OCI-LY1 (cell line): ENCODE measurements around the gene DIP2B.

Source experiments
- H2AFZ ChIP-seq: fragments of 200-600 bp; sonication (generic), shearing (Covaris generic); 2 replicates; pipeline ENCODE4 v1.6.0; 2014; ENCODE audit warnings: antibody characterized with exemption, mild to moderate bottlenecking, low read length
- H3F3A ChIP-seq: fragments of 200-600 bp; sonication (generic), shearing (Covaris generic); 2 replicates; pipeline ENCODE4 v1.6.0; 2014; ENCODE audit warnings: mild to moderate bottlenecking, antibody characterized with exemption, low read length, moderate library complexity; ENCODE audit not compliant: insufficient read depth
- H3K27ac ChIP-seq: fragments of 200-600 bp; sonication (generic); 2 replicates; pipeline ENCODE4 v1.5.1; 2014; ENCODE audit warnings: low read length, mixed run types, mild to moderate bottlenecking, low read depth; ENCODE audit not compliant: poor library complexity, severe bottlenecking
- H3K27me3 ChIP-seq: fragments of 200-600 bp; sonication (generic); 2 replicates; pipeline ENCODE4 v1.6.0; 2014; ENCODE audit warnings: antibody characterized with exemption, mild to moderate bottlenecking, low read length, moderate library complexity; ENCODE audit not compliant: insufficient read depth
- H3K36me3 ChIP-seq: fragments of 200-600 bp; sonication (generic); 2 replicates; pipeline ENCODE4 v1.6.1; 2014; ENCODE audit warnings: mild to moderate bottlenecking, antibody characterized with exemption, low read length, moderate library complexity, mixed read lengths; ENCODE audit not compliant: insufficient read depth
- H3K4me1 ChIP-seq: fragments of 200-600 bp; sonication (generic); 2 replicates; pipeline ENCODE4 v1.5.1; 2014; ENCODE audit warnings: mild to moderate bottlenecking, low read length, moderate library complexity; ENCODE audit not compliant: insufficient read depth, severe bottlenecking
- H3K4me2 ChIP-seq: fragments of 200-600 bp; sonication (generic), shearing (Covaris generic); 2 replicates; pipeline ENCODE4 v1.6.1; 2014; ENCODE audit warnings: low read length
- H3K4me3 ChIP-seq: fragments of 200-600 bp; sonication (generic); 2 replicates; pipeline ENCODE4 v1.5.1; 2014; ENCODE audit warnings: low read length, low read depth, mild to moderate bottlenecking, mixed read lengths; ENCODE audit not compliant: poor library complexity, severe bottlenecking
- H3K79me2 ChIP-seq: fragments of 200-600 bp; shearing (Covaris generic); 2 replicates; pipeline ENCODE4 v1.6.1; 2016; ENCODE audit warnings: mixed run types, low read length, mixed read lengths; ENCODE audit not compliant: insufficient read depth
- H3K9ac ChIP-seq: fragments of 200-600 bp; sonication (generic), shearing (Covaris generic); 2 replicates; pipeline ENCODE4 v1.6.1; 2014; ENCODE audit warnings: mild to moderate bottlenecking, low read length, mixed read lengths
- H3K9me2 ChIP-seq: fragments of 200-600 bp; sonication (generic), shearing (Covaris generic); 2 replicates; pipeline ENCODE4 v1.6.1; 2014; ENCODE audit warnings: low read depth, mild to moderate bottlenecking, low read length, mixed read lengths
- H3K9me3 ChIP-seq: fragments of 200-600 bp; shearing (Covaris generic); 2 replicates; pipeline ENCODE4 v1.6.1; 2014; ENCODE audit warnings: low read length, mixed read lengths
- H4K20me1 ChIP-seq: fragments of 200-600 bp; sonication (generic), shearing (Covaris generic); 2 replicates; pipeline ENCODE4 v1.6.0; 2016; ENCODE audit warnings: mild to moderate bottlenecking, low read length; ENCODE audit not compliant: insufficient read depth
- CTCF ChIP-seq: fragments of 200-600 bp; sonication (generic), shearing (Covaris generic); IDR thresholded peaks from 2 replicates; pipeline ENCODE4 v1.5.1; 2017; ENCODE audit warnings: mild to moderate bottlenecking, antibody characterized with exemption, low read length, moderate library complexity, mixed read lengths
- EZH2 ChIP-seq: fragments of 200-600 bp; sonication (generic), shearing (Covaris generic); IDR thresholded peaks from 2 replicates; pipeline ENCODE4 v1.8.0; 2017; ENCODE audit warnings: borderline replicate concordance, mixed run types, mild to moderate bottlenecking, antibody characterized with exemption, low read length, moderate library complexity, mixed read lengths

Gene DIP2B

GRCh38 chr12:50568338-50569091 lies 63.7 kb downstream of the DIP2B start:
- H3K27ac ChIP-seq: no peak overlapping the region
- no peaks in the 10 kb centered on the region for H3K79me2 ChIP-seq
- H3K4me2 ChIP-seq: no peak overlapping the region
- H3F3A ChIP-seq: no peaks in the 10 kb centered on the region
- H4K20me1 ChIP-seq: no peaks in the 10 kb centered on the region
- no peaks in the 10 kb centered on the region for H3K27me3 ChIP-seq
- H3K4me1 ChIP-seq: peaks cover 4% of the 10 kb centered on the region
- H2AFZ ChIP-seq: no peak overlapping the region
- no peak overlapping the region for H3K9ac ChIP-seq
- TF ChIP-seq EZH2: no peak
- TF ChIP-seq CTCF: no peak
- no peak overlapping the region for H3K4me3 ChIP-seq
- no peaks in the 10 kb centered on the region for H3K36me3 ChIP-seq
- no peaks in the 10 kb centered on the region for H3K9me3 ChIP-seq
- no peaks in the 10 kb centered on the region for H3K9me2 ChIP-seq

GRCh38 chr12:50569321-50569720 lies 64.5 kb downstream of the DIP2B start:
- H3K9me2 ChIP-seq: no peaks in the 10 kb centered on the region
- H3K4me2 ChIP-seq: no peak overlapping the region
- H3K4me1 ChIP-seq: peaks cover 4% of the 10 kb centered on the region
- no peaks in the 10 kb centered on the region for H3K9me3 ChIP-seq
- H3K36me3 ChIP-seq: no peaks in the 10 kb centered on the region
- H3F3A ChIP-seq: no peaks in the 10 kb centered on the region
- H3K27me3 ChIP-seq: no peaks in the 10 kb centered on the region
- H4K20me1 ChIP-seq: no peaks in the 10 kb centered on the region
- TF ChIP-seq EZH2 (no peak), CTCF (no peak)
- H3K4me3 ChIP-seq: no peak overlapping the region
- no peak overlapping the region for H3K27ac ChIP-seq
- no peak overlapping the region for H3K9ac ChIP-seq
- no peaks in the 10 kb centered on the region for H3K79me2 ChIP-seq
- H2AFZ ChIP-seq: no peak overlapping the region

- Histone ChIP-seq H3K36me3 (no peaks in the 10 kb centered on the region), H4K20me1 (no peaks in the 10 kb centered on the region), H3K9me3 (no peaks in the 10 kb centered on the region), H3K9me2 (no peaks in the 10 kb centered on the region), H3K4me1 (peaks cover 4% of the 10 kb centered on the region), H3K27me3 (no peaks in the 10 kb centered on the region), H3K79me2 (no peaks in the 10 kb centered on the region), H2AFZ (no peak overlapping the region), H3K4me2 (no peak overlapping the region), H3K4me3 (no peak overlapping the region), H3K9ac (no peak overlapping the region), H3F3A (no peaks in the 10 kb centered on the region), H3K27ac (no peak overlapping the region)
- TF ChIP-seq EZH2 (no peak), CTCF (no peak)
These were observed 65.1 kb downstream of the DIP2B start for GRCh38 chr12:50569876-50570275.
